Spleen (tissue), 11 donors: ENCODE measurements around the gene GABRA6. TPM values are rescaled to one million over a fixed set of nuclear protein-coding genes. Genes with fewer than 3 reads are reported as not detected.

Experiments used
- DNase-seq: peaks from one replicate; pipeline ENCODE4 v3.0.0-alpha.2; 2020
- H3K27ac ChIP-seq, 8 donors: fragments of 200-600 bp; sonication (generic) in 7 of 8; 1 replicate in 4 of 8; 2 replicates in 4 of 8; pipeline versions ENCODE4 v1.5.0 to v1.8.0; 2016 to 2021; ENCODE audit warnings: inconsistent platforms in 4 of 8, mild to moderate bottlenecking in 4 of 8, moderate library complexity in 1 of 8
- H3K27me3 ChIP-seq, 7 donors: fragments of 200-600 bp; sonication (generic) in 6 of 7; replicated peaks in 1 of 7; 1 replicate in 4 of 7; 2 replicates in 3 of 7; pipeline versions ENCODE4 v1.5.0 to v1.8.0; 2016 to 2021; ENCODE audit warnings: inconsistent platforms in 3 of 7, mild to moderate bottlenecking in 1 of 7
- H3K36me3 ChIP-seq, 6 donors: fragments of 200-600 bp; sonication (generic) in 5 of 6; 1 replicate in 4 of 6; 2 replicates in 2 of 6; pipeline versions ENCODE4 v1.5.0 to v1.8.0; 2016 to 2021; ENCODE audit warnings: inconsistent platforms in 2 of 6
- H3K4me1 ChIP-seq, 6 donors: fragments of 200-600 bp; sonication (generic) in 5 of 6; 1 replicate in 3 of 6; 2 replicates in 3 of 6; pipeline versions ENCODE4 v1.5.0 to v1.8.0; 2016 to 2021; ENCODE audit warnings: inconsistent platforms in 3 of 6
- H3K4me3 ChIP-seq, 8 donors: fragments of 200-600 bp; sonication (generic) in 7 of 8; 1 replicate in 4 of 8; 2 replicates in 4 of 8; pipeline versions ENCODE4 v1.5.0 to v1.8.0; 2016 to 2021; ENCODE audit warnings: inconsistent platforms in 4 of 8, mild to moderate bottlenecking in 4 of 8, moderate library complexity in 2 of 8
- H3K9me3 ChIP-seq, 8 donors: fragments of 200-600 bp; sonication (generic) in 7 of 8; 1 replicate in 4 of 8; 2 replicates in 4 of 8; pipeline versions ENCODE4 v1.5.0 to v1.8.0; 2016 to 2021; ENCODE audit warnings: inconsistent platforms in 4 of 8
- CTCF ChIP-seq, 11 experiments: fragments of 200-600 bp in 7 of 11; fragments of 450-650 bp in 4 of 11; sonication (generic) in 4 of 11; IDR thresholded peaks in 8 of 11; conservative IDR thresholded peaks in 3 of 11; 1 replicate in 7 of 11; 2 replicates in 4 of 11; pipeline versions ENCODE4 v1.4.0 to v1.8.0; 2016 to 2021; ENCODE audit warnings: antibody characterized with exemption in 11 of 11, inconsistent platforms in 4 of 11, mild to moderate bottlenecking in 1 of 11
- POLR2A ChIP-seq, 3 donors: fragments of 450-650 bp; IDR thresholded peaks; one replicate each; pipeline ENCODE4 v1.5.1; 2017; ENCODE audit warnings: antibody characterized with exemption in 3 of 3, mild to moderate bottlenecking in 1 of 3
- POLR2AphosphoS5 ChIP-seq, 3 donors: sonication (generic); formaldehyde crosslinking; IDR thresholded peaks; one replicate each; pipeline ENCODE4 v1.5.1; 2017; ENCODE audit warnings: antibody characterized with exemption in 3 of 3
- WGBS, 5 donors: extraction: QIAGEN DNeasy Blood & Tissue Kit in 3 of 5; methylation state at CpG; one replicate each; pipeline versions ENCODE4 v1.1.5 to v1.1.7; 2013 to 2018; 5-methylcytosine and 5-hydroxymethylcytosine counted together
- intact Hi-C: fragments of 100-400 bp; cut with DNase I; formaldehyde crosslinking; loops from one replicate; pipeline ENCODE4 v1.15.0; 2023; ENCODE audit warnings: low total_unique reads
- polyA plus RNA-seq, 3 donors: library from polyadenylated mRNA; stranded (reverse); fragments of 200-250 nt; gene quantifications; one replicate each; pipeline ENCODE4 v1.2.1, GENCODE V29; 2013
- total RNA-seq, 7 donors: library from RNA; depleted of rRNA in 3 of 7; stranded (reverse); fragments of >200 nt in 3 of 7; fragmentation: NEBNext Ultra II Directional in 4 of 7; extraction: Animal tissue kit (Norgen Biotek cat#: 25700) in 4 of 7; gene quantifications; one replicate each; pipeline versions ENCODE4 v1.1.0 to v1.2.1, GENCODE V29; 2016 to 2021
- donor health status: healthy with polysubstance abuse.
- donor health status: DM: no; HTN: no; CAD: no; lungs with moderate emphysema.
- donor health status: DM: no; HTN: no; CAD: no.
- donor health status: Bipolar disorder and iron deficiency.
- donor health status: healthy.
- donor health status: DM: no; HTN: no; CAD: no.
- donor health status: DM: yes; HTN: yes; CAD: no.

Gene GABRA6
- total and polyA plus RNA-seq, 10 donors = 0.07 TPM; not detected in 9

GRCh38 chr5:161660806-161661205 lies 24.7 kb upstream of the GABRA6 start:
- H3K4me3 ChIP-seq = no peak overlapping the region
- WGBS, 5 donors = 82 to 89% (median 87%) methylated on average over 7 to 12 of the region's 12 CpGs
- no peak for TF ChIP-seq POLR2A (IDR thresholded peaks at IDR 0.05)
- TF ChIP-seq CTCF (IDR thresholded peaks at IDR 0.05 in 8 of 11, conservative IDR thresholded peaks at IDR 0.05 in 3 of 11) = no peak
- no peak for TF ChIP-seq POLR2AphosphoS5 (IDR thresholded peaks at IDR 0.05)
- H3K27me3 ChIP-seq = no peaks in the 10 kb centered on the region
- H3K9me3 ChIP-seq = peaks cover 0 to 14% (median 0%) of the 10 kb centered on the region in 8 donors
- H3K27ac ChIP-seq = no peak overlapping the region
- no peaks in the 10 kb centered on the region for H3K4me1 ChIP-seq
- no peaks in the 10 kb centered on the region for H3K36me3 ChIP-seq
- intact Hi-C loops = no loop called here
- DNase-seq = no peak

GRCh38 chr5:161663431-161663830 lies 22.1 kb upstream of the GABRA6 start:
- intact Hi-C loops = no loop called here
- Histone ChIP-seq H3K9me3 (peaks cover 0 to 17% (median 0%) of the 10 kb centered on the region in 8 donors), H3K4me3 (no peak overlapping the region), H3K27me3 (no peaks in the 10 kb centered on the region), H3K27ac (no peak overlapping the region), H3K36me3 (no peaks in the 10 kb centered on the region), H3K4me1 (no peaks in the 10 kb centered on the region)
- DNase-seq = no peak
- TF ChIP-seq CTCF (IDR thresholded peaks at IDR 0.05 in 8 of 11, conservative IDR thresholded peaks at IDR 0.05 in 3 of 11) (no peak), POLR2AphosphoS5 (IDR thresholded peaks at IDR 0.05) (no peak), POLR2A (IDR thresholded peaks at IDR 0.05) (no peak)

GRCh38 chr5:161676103-161676502 lies 9.4 kb upstream of the GABRA6 start:
- TF ChIP-seq CTCF (IDR thresholded peaks at IDR 0.05 in 8 of 11, conservative IDR thresholded peaks at IDR 0.05 in 3 of 11) (peak in 3 of 11 experiments; percentile 6 to 18 (median 15)), POLR2AphosphoS5 (IDR thresholded peaks at IDR 0.05) (no peak)
- intact Hi-C loops = no loop called here
- no peak overlapping the region for H3K27ac ChIP-seq
- no peaks in the 10 kb centered on the region for H3K27me3 ChIP-seq
- H3K36me3 ChIP-seq = no peaks in the 10 kb centered on the region
- no peak overlapping the region for H3K4me3 ChIP-seq
- WGBS, 5 donors = 7 to 13% (median 8%) methylated on average over 2 of the region's 2 CpGs
- H3K9me3 ChIP-seq = peaks cover 0 to 3% (median 0%) of the 10 kb centered on the region in 8 donors
- DNase-seq = no peak
- H3K4me1 ChIP-seq = no peaks in the 10 kb centered on the region

- no peaks in the 10 kb centered on the region for H3K4me1 ChIP-seq
- DNase-seq = no peak
- H3K4me3 ChIP-seq = no peak overlapping the region
- intact Hi-C loops = no loop called here
- H3K9me3 ChIP-seq = peaks cover 0 to 4% (median 0%) of the 10 kb centered on the region in 8 donors
- H3K27me3 ChIP-seq = no peaks in the 10 kb centered on the region
- no peak overlapping the region for H3K27ac ChIP-seq
- no peak for TF ChIP-seq POLR2AphosphoS5 (IDR thresholded peaks at IDR 0.05)
- TF ChIP-seq POLR2A (IDR thresholded peaks at IDR 0.05) = no peak
- no peak for TF ChIP-seq CTCF (IDR thresholded peaks at IDR 0.05 in 8 of 11, conservative IDR thresholded peaks at IDR 0.05 in 3 of 11)
- H3K36me3 ChIP-seq = no peaks in the 10 kb centered on the region
- 72 to 86% (median 79%) methylated on average over 8 of the region's 8 CpGs for WGBS, 5 donors
Measured at GRCh38 chr5:161686149-161686548, 628 bp downstream of the GABRA6 start.
